Measurements from ENCODE around the gene SLC11A1. TPM values are rescaled to one million over a fixed set of nuclear protein-coding genes. Genes with fewer than 3 reads are reported as not detected.

SLC11A1 gene
- total RNA-seq, 1 donor from 2014 or later = 4.4 TPM

GRCh38 chr2:218363736-218364135, 18.3 kb upstream of the SLC11A1 start:
- no peak for DNase-seq
- ATAC-seq (ENCODE audit: poor library complexity) = no peak
- intact Hi-C loops (cut with DNase I) = no loop called here

GRCh38 chr2:218364196-218364595, 17.9 kb upstream of the SLC11A1 start:
- ATAC-seq (ENCODE audit: poor library complexity) = no peak
- intact Hi-C loops (cut with DNase I) = no loop called here
- DNase-seq = no peak

GRCh38 chr2:218366621-218367414, 15.3 kb upstream of the SLC11A1 start:
- ATAC-seq (ENCODE audit: poor library complexity) = no peak
- intact Hi-C loops (cut with DNase I) = no loop called here

GRCh38 chr2:218367415-218368149, 14.5 kb upstream of the SLC11A1 start:
- DNase-seq = peak; percentile 96
- peak; percentile 97 for ATAC-seq (ENCODE audit: poor library complexity)
- intact Hi-C loops (cut with DNase I) = no loop called here

More at GRCh38 chr2:218366621-218367414, 15.3 kb upstream of the SLC11A1 start:
- no peak for DNase-seq

GRCh38 chr2:218368150-218368528, 13.9 kb upstream of the SLC11A1 start:
- DNase-seq (peak; percentile 57), ATAC-seq (ENCODE audit: poor library complexity) (no peak)
- intact Hi-C loops (cut with DNase I) = no loop called here

- DNase-seq = peak; percentile 57
- peak; percentile 7 for ATAC-seq (ENCODE audit: poor library complexity)
These were observed 13.4 kb upstream of the SLC11A1 start for GRCh38 chr2:218368621-218369153.

GRCh38 chr2:218369330-218369729, 12.7 kb upstream of the SLC11A1 start:
- DNase-seq (no peak), ATAC-seq (ENCODE audit: poor library complexity) (no peak)
- intact Hi-C loops (cut with DNase I) = no loop called here

More at GRCh38 chr2:218368621-218369153, 13.4 kb upstream of the SLC11A1 start:
- intact Hi-C loops (cut with DNase I) = no loop called here

GRCh38 chr2:218370410-218371063, 11.5 kb upstream of the SLC11A1 start:
- intact Hi-C loops (cut with DNase I) = no loop called here
- DNase-seq (peak; percentile 68), ATAC-seq (ENCODE audit: poor library complexity) (peak; percentile 30)

GRCh38 chr2:218371983-218372350, 10.1 kb upstream of the SLC11A1 start:
- ATAC-seq (ENCODE audit: poor library complexity) (no peak), DNase-seq (no peak)
- intact Hi-C loops (cut with DNase I) = no loop called here

GRCh38 chr2:218374795-218375194, 7.3 kb upstream of the SLC11A1 start:
- no peak for DNase-seq
- no peak for ATAC-seq (ENCODE audit: poor library complexity)
- intact Hi-C loops (cut with DNase I) = no loop called here

GRCh38 chr2:218375212-218375611, 6.9 kb upstream of the SLC11A1 start:
- intact Hi-C loops (cut with DNase I) = no loop called here
- ATAC-seq (ENCODE audit: poor library complexity) (no peak), DNase-seq (no peak)

GRCh38 chr2:218378053-218378452, 4.0 kb upstream of the SLC11A1 start:
- intact Hi-C loops (cut with DNase I) = no loop called here
- DNase-seq = no peak
- ATAC-seq (ENCODE audit: poor library complexity) = no peak

GRCh38 chr2:218382785-218383184, 712 bp downstream of the SLC11A1 start:
- DNase-seq (no peak), ATAC-seq (ENCODE audit: poor library complexity) (no peak)
- intact Hi-C loops (cut with DNase I) = no loop called here

- DNase-seq = no peak
- no peak for ATAC-seq (ENCODE audit: poor library complexity)
These were observed 1.9 kb downstream of the SLC11A1 start for GRCh38 chr2:218383892-218384519.

GRCh38 chr2:218384975-218385374, 2.9 kb downstream of the SLC11A1 start:
- intact Hi-C loops (cut with DNase I) = no loop called here
- ATAC-seq (ENCODE audit: poor library complexity) (no peak), DNase-seq (no peak)

More at GRCh38 chr2:218383892-218384519, 1.9 kb downstream of the SLC11A1 start:
- intact Hi-C loops (cut with DNase I) = no loop called here

GRCh38 chr2:218386505-218387368, 4.7 kb downstream of the SLC11A1 start:
- DNase-seq = no peak
- no peak for ATAC-seq (ENCODE audit: poor library complexity)
- intact Hi-C loops (cut with DNase I) = no loop called here

GRCh38 chr2:218387369-218388194, 5.5 kb downstream of the SLC11A1 start:
- ATAC-seq (ENCODE audit: poor library complexity) = peak; percentile 88
- DNase-seq = peak; percentile 74
- intact Hi-C loops (cut with DNase I) = no loop called here
